K562 (cell line): ENCODE data around the gene MEIKIN. TPM values are rescaled to one million over a fixed set of nuclear protein-coding genes. Genes with fewer than 3 reads are reported as not detected.

Experiments used
- ATAC-seq: fragments of 200-7000 bp; cut with Tn5 transposase; 3 replicates; pipeline ENCODE4 v1.9.1; 2020; ENCODE audit warnings: moderate library complexity
- BruUV-seq: library from RNA; stranded (reverse); fragments of 400-500 nt; replicated peaks from 2 replicates; lab custom pipeline; 2021; lab: Mats Ljungman, UMichigan
- CTCF ChIA-PET: fragments of 300-600 bp; formaldehyde crosslinking; extraction: SDS; loops from one replicate; lab custom pipeline; 2021; ENCODE audit warnings: low intra/inter-chr PET ratio; lab: Yijun Ruan, JAX
- POLR2A ChIA-PET: fragments of 300-600, 350-650 bp; sonication (Branson Sonifier 250); formaldehyde crosslinking; extraction: SDS; loops from one replicate; lab custom pipeline; 2021; ENCODE audit warnings: antibody characterized with exemption, inconsistent platforms; lab: Yijun Ruan, JAX
- DNase-seq, 4 experiments: peaks; one replicate each; pipeline versions ENCODE4 v3.0.0 to v3.0.0-alpha.2; 2011 to 2018; ENCODE audit warnings: low spot score in 3 of 4, mixed read lengths in 3 of 4; ENCODE audit errors: extremely low read depth in 1 of 4
- FAIRE-seq: peaks from 2 replicates; lab custom pipeline; 2011; peaks lifted over from hg19 to GRCh38; lab: Jason Lieb, UNC
- H2AFZ ChIP-seq: 2 replicates; pipeline ENCODE4 v1.6.0; 2011; ENCODE audit warnings: low read depth, low read length, control low read depth, inconsistent platforms
- H3K27ac ChIP-seq: fragments of 200-600 bp; 3 replicates; pipeline ENCODE4 v1.8.0; 2011; ENCODE audit warnings: low read depth, mild to moderate bottlenecking, control low read depth, inconsistent platforms, low read length, moderate library complexity, mixed read lengths; ENCODE audit errors: extremely low read depth
- H3K27me3 ChIP-seq, 2 experiments: fragments of 300-600 bp in 1 of 2; 2 replicates in 1 of 2; 3 replicates in 1 of 2; pipeline versions ENCODE4 v1.6.0 to v1.8.0; 2011; ENCODE audit warnings: inconsistent platforms in 2 of 2, low read length in 2 of 2, mild to moderate bottlenecking in 1 of 2, mixed read lengths in 1 of 2, moderate library complexity in 1 of 2; ENCODE audit not compliant: control insufficient read depth in 2 of 2, insufficient read depth in 2 of 2
- H3K36me3 ChIP-seq: fragments of 300-600 bp; 3 replicates; pipeline ENCODE4 v1.8.0; 2011; ENCODE audit warnings: mild to moderate bottlenecking, low read length, inconsistent platforms; ENCODE audit not compliant: control insufficient read depth, insufficient read depth
- H3K4me1 ChIP-seq, 2 experiments: fragments of 200-600 bp in 1 of 2; replicated peaks in 1 of 2; 2 replicates in 1 of 2; 3 replicates in 1 of 2; pipeline versions ENCODE4 v1.5.1 to v1.8.0; 2011; ENCODE audit warnings: inconsistent platforms in 2 of 2, low read length in 2 of 2, mild to moderate bottlenecking in 1 of 2, mixed read lengths in 1 of 2, moderate library complexity in 1 of 2; ENCODE audit not compliant: control insufficient read depth in 2 of 2, insufficient read depth in 2 of 2
- H3K4me2 ChIP-seq: 2 replicates; pipeline ENCODE4 v1.6.1; 2011; ENCODE audit warnings: low read length, control low read depth, inconsistent platforms, mixed read lengths; ENCODE audit not compliant: insufficient read depth
- H3K4me3 ChIP-seq: fragments of 200-600 bp; sonication (generic), shearing (Covaris generic); 2 replicates; pipeline ENCODE4 v1.5.1; 2016; ENCODE audit warnings: control low read depth, inconsistent platforms
- H3K79me2 ChIP-seq: fragments of 200-600 bp; 3 replicates; pipeline ENCODE4 v1.8.0; 2011; ENCODE audit warnings: low read length, inconsistent platforms; ENCODE audit not compliant: control insufficient read depth, insufficient read depth
- H3K9ac ChIP-seq, 2 experiments: 2 replicates each; pipeline versions ENCODE4 v1.6.0 to v1.6.1; 2011; ENCODE audit warnings: low read depth in 2 of 2, low read length in 2 of 2, control low read depth in 1 of 2, inconsistent platforms in 1 of 2, mild to moderate bottlenecking in 1 of 2, mixed read lengths in 1 of 2; ENCODE audit not compliant: insufficient read depth in 1 of 2
- H3K9me1 ChIP-seq: one replicate; pipeline ENCODE4 v1.6.0; 2011; ENCODE audit warnings: inconsistent platforms, mild to moderate bottlenecking, low read length, moderate library complexity; ENCODE audit not compliant: control insufficient read depth, insufficient read depth
- H3K9me3 ChIP-seq: replicated peaks from 2 replicates; pipeline ENCODE4 v1.5.1; 2011; ENCODE audit warnings: low read depth, low read length, inconsistent platforms; ENCODE audit not compliant: control insufficient read depth, insufficient read depth
- H4K20me1 ChIP-seq: replicated peaks from 2 replicates; pipeline ENCODE4 v1.6.1; 2011; ENCODE audit warnings: low read length, inconsistent platforms, mixed read lengths; ENCODE audit not compliant: control insufficient read depth, insufficient read depth
- GTF3C2 ChIP-seq: IDR thresholded peaks from 3 replicates; pipeline ENCODE4 v1.6.1; 2011; ENCODE audit warnings: borderline replicate concordance, mild to moderate bottlenecking, moderate library complexity; ENCODE audit not compliant: insufficient read length; ENCODE audit errors: extremely low read depth
- SMAD3 ChIP-seq: fragments of 450-650 bp; formaldehyde crosslinking; conservative IDR thresholded peaks from 2 replicates; pipeline ENCODE4 v1.4.0; 2020; ENCODE audit warnings: mild to moderate bottlenecking
- ZNF274 ChIP-seq: IDR thresholded peaks from 2 replicates; pipeline ENCODE4 v1.6.1; 2011; ENCODE audit warnings: low read depth, mild to moderate bottlenecking, low read length, moderate library complexity, borderline replicate concordance
- ZNF707 ChIP-seq: fragments of 250-450 bp; sonication (Bioruptor Pico); conservative IDR thresholded peaks from 2 replicates; pipeline ENCODE4 v1.8.0; 2022; ENCODE audit warnings: inconsistent platforms, mild to moderate bottlenecking, moderate library complexity
- WGBS: fragments of 100-300 bp; shearing (Covaris generic); methylation state at CpG from one replicate; pipeline ENCODE4 v1.1.6; 2016; ENCODE audit warnings: low coverage, mixed read lengths; ENCODE audit not compliant: insufficient coverage; ENCODE audit errors: missing lambda C conversion rate; 5-methylcytosine and 5-hydroxymethylcytosine counted together
- in situ Hi-C: fragments of 300-500 bp; cut with MboI; formaldehyde crosslinking; loops from 4 replicates; pipeline ENCODE4 v1.15.0; 2018; ENCODE audit warnings: inconsistent platforms, mixed read lengths
- intact Hi-C: fragments of 100-400 bp; cut with micrococcal nuclease; formaldehyde crosslinking; loops from 2 replicates; pipeline ENCODE4 v1.14.2; 2022
- polyA plus RNA-seq, 8 experiments: library from polyadenylated mRNA; depleted of rRNA in 4 of 8; stranded (reverse) in 5 of 8; unstranded in 3 of 8; fragments of >200 nt; fragmentation: Nextera tagmentation in 2 of 8; fragmentation: Illumina TruSeq in 1 of 8; extraction: Ambion mirVana in 2 of 8; extraction: Trizol in 1 of 8; gene quantifications; 2 replicates each; pipeline versions ENCODE4 v1.2.1 to v1.2.3, GENCODE V29; 2011 to 2014; ENCODE audit warnings: inconsistent platforms in 1 of 8, missing spikeins in 1 of 8
- total RNA-seq, 7 experiments: library from RNA; depleted of rRNA in 6 of 7; stranded (reverse); fragments of >200 nt in 6 of 7; fragmentation: Illumina TruSeq in 2 of 7; extraction: Trizol in 2 of 7; gene quantifications; 2 replicates each; pipeline versions ENCODE4 v1.2.1 to v1.2.3, GENCODE V29; 2011 to 2021; ENCODE audit warnings: low replicate concordance in 1 of 7

The MEIKIN gene
- total and polyA plus RNA-seq, 9 of the 15 experiments (the other 6 are each of a cell fraction or from before 2014, with no cell fraction given), result 0.18 TPM; not detected in 8

- TF ChIP-seq GTF3C2, result no peak
- no peak for TF ChIP-seq ZNF274
Measured at GRCh38 chr5:131944702-131945550, 537 bp downstream of the MEIKIN start (continued).

GRCh38 chr5:131943916-131944315 lies 1.5 kb downstream of the MEIKIN start:
- 13% methylated on average over 2 of the region's 2 CpGs for WGBS
- ATAC-seq, result no peak
- ChIA-PET CTCF (no interaction called here), POLR2A (interaction anchor here (0.6 kb wide), 1 partner anchor 84 kb away, joined by 5 read pairs; no protein-coding TSS in a partner anchor)
- Histone ChIP-seq H3K4me3 (no peak overlapping the region), H3K79me2 (no peaks in the 10 kb centered on the region), H3K27me3 (no peaks in the 10 kb centered on the region), H3K27ac (no peak overlapping the region), H3K4me1 (peaks cover 0 to 8% of the 10 kb centered on the region in 2 experiments; a peak in 1 of 5 replicates), H3K9ac (no peak overlapping the region), H2AFZ (no peak overlapping the region), H4K20me1 (no peaks in the 10 kb centered on the region), H3K36me3 (no peaks in the 10 kb centered on the region), H3K9me3 (no peaks in the 10 kb centered on the region), H3K9me1 (no peaks in the 10 kb centered on the region), H3K4me2 (no peak overlapping the region)
- DNase-seq, result no peak
- no peak for FAIRE-seq
- intact Hi-C loops, result no loop called here
- in situ Hi-C loops, result no loop called here
- TF ChIP-seq SMAD3 (CRISPR knock-in tag) (no peak), ZNF707 (CRISPR knock-in tag) (no peak)
- no TSS peak for BruUV-seq
